HG02943 (cell line): Measurements from ENCODE around the gene UHMK1.

Experiments used
- ATAC-seq: cut with Tn5 transposase; IDR thresholded peaks from one replicate; pipeline ENCODE4 v1.9.1; 2021; ENCODE audit warnings: mild to moderate bottlenecking, low read depth, moderate library complexity; ENCODE audit not compliant: unreplicated experiment

Gene UHMK1

GRCh38 chr1:162527314-162527713 lies 29.7 kb downstream of the UHMK1 start:
- no peak for ATAC-seq

- peak; percentile 86 for ATAC-seq
These were observed 32.8 kb downstream of the UHMK1 start for GRCh38 chr1:162530307-162530987.

GRCh38 chr1:162530988-162531319 lies 33.3 kb downstream of the UHMK1 start:
- ATAC-seq, result no peak

DNA sequence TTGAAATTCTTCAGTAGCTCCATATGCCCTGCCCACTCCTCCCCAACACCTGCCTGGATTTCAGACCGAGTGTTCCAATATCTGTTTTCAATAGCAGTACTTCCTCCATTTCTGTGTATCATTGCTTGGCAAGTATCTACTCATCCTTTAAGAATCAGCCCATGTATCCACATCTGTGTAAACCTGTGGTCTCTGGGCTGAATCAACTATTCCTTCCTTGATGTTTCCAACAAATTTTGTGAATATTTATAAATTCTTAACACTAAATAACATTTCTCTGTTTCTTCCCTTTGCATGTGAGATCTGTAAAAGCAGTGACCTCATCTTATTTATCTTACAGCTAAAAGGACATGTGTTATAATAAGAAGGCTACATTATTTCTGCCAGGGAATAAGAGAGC lies 37.9 kb downstream of the UHMK1 start:
- ATAC-seq, result no peak

DNA sequence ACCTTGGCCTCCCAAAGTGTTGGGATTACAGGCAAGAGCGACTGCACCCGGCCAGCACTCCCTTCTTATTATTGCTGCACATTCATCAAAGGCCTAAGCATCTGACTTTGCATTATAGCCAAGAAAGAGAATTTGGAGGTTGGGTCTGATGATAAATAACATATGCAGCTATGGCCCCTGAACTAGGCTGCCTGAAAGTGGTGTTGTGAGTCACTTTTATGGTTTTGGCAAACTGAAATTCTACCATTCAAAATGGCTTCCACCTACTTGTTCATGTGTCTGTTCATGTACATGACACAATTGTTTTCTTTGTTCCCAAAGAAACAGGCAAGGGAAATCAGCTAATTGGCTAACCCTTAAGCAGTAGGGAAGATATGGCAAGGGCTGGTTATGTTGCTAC lies 38.9 kb downstream of the UHMK1 start:
- no peak for ATAC-seq

- no peak for ATAC-seq
These were observed 39.6 kb downstream of the UHMK1 start for GRCh38 chr1:162537216-162537615.

GRCh38 chr1:162538815-162539431 lies 41.3 kb downstream of the UHMK1 start:
- ATAC-seq, result no peak

GRCh38 chr1:162541619-162542141 lies 44.1 kb downstream of the UHMK1 start:
- no peak for ATAC-seq

GRCh38 chr1:162543228-162543627 lies 45.6 kb downstream of the UHMK1 start:
- no peak for ATAC-seq

DNA sequence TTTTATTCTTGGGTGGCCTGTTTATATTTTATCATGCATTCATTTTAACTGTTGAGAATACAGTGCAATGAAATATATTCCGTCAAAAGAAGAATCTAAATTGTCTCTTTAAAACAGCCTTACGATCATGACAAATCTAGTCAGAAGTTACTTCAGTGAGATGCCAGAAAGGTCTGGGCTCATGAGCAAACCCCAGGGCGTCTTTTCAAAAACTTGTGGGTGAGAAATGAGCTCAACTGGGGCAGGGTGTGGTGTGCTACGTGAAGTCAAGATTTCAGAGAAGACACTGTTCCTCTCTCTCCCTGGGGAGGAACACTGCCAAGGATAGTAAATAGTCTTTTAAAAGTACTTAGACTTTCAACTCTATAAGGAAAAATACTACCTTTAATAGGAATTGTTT lies 50.6 kb downstream of the UHMK1 start:
- no peak for ATAC-seq

DNA sequence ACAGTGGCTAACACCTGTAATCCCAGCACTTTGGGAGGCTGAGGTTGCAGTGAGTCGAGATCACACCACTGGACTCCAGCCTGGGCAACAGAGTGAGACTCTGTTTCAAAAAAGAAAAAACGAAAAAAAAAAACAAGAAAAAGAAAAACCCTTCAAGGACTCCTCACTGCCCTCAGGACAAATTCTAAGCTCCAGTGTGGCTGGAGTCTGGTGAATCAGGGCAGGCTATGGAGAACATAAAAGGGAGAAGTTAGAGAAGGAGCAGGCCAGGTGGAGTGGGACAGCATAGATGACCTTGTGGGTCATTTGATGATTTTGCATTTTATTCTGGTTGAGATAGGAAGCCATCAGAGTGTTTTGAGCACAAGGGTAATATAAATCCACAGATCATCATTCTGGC lies 51.4 kb downstream of the UHMK1 start:
- no peak for ATAC-seq

DNA sequence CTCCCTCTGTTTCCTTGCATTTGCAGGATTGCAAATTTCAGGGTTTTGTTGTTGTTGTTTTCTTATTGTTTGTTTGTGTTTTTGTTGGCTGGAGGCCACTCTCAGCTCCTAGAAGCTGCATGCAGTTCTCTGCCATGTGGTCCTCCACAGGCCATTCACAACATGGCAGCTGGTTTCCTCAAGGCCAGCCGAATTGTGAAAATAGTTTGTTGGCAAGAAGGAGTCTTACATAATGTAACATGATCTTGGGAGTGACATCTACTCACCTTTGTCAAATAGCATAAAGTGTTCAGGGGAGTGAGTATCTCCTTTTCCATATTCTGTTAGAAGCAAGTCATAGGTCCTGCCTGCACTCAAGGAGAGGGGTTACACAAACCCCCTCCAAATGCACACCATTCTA lies 53.3 kb downstream of the UHMK1 start:
- no peak for ATAC-seq

DNA sequence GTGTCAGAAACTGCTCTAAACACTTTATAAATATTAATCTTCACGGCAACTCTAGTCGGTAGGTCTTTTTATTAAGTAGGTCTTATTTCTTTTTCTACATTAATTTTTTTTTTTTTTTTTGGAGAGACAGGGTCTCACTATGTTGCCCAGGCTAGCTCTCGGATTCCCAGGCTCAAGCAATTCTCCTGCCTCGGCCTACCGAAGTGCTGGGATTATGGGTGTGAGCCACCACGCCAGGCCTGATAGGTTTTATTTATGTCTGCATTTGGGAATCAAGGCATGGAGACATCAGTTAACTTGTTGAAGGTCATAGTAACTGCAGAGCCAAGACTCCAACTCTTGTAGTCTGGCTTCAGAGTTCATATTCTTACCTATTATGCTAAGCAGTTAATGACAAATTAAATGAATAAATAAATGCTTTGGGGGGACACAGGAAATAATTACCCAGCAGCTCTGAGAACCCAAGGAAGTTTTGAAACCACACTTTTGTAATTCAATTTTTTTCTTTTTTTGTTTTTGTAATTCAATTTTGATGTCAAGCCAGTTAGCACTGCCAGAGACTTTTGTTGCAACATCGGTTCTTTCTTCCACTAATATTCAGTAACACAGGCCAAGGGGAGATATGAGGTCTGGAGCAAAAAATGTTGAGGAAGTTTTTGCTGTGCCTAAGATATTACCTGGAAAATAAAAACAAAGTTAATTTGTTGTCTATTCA lies 54.5 kb downstream of the UHMK1 start:
- no peak for ATAC-seq

GRCh38 chr1:162552684-162553252 lies 55.1 kb downstream of the UHMK1 start:
- ATAC-seq, result no peak

DNA sequence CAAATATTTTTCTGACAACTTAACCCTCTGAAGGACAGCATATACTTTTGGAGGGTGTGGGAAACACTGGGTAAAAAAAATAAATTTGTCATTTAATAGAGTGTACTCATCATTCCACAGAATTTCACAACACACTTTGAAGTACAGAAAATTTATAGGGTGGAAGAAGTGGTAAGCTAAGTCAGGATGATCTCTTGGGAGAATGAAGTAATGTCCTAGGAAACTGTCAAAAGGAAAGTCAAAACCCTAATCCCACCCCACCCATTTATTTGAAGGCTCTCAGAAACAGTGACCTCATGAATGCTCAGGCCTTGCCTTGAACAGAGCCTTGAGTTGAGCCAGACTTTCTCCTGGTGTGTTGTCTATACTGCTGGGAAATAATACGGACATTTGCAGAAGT lies 56.6 kb downstream of the UHMK1 start:
- ATAC-seq, result no peak

DNA sequence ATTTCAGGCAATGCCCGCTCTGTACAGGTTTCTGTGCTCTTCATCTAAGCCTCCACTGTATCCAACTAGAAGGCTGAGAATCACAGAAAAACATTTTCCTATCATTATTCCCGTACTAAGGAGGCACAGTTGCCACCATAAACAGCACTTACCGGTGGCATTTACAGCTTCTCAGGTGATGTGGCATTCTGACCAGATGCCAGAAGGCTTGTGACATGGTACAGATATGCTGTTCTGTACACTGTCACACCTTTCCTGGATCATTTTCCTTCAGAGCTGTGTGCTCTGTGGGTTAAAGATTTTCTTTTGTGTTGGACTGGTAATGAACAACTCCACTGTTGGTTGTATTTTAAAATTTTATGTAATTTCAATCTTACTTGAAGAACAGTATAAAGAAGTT lies 59.9 kb downstream of the UHMK1 start:
- ATAC-seq, result no peak

DNA sequence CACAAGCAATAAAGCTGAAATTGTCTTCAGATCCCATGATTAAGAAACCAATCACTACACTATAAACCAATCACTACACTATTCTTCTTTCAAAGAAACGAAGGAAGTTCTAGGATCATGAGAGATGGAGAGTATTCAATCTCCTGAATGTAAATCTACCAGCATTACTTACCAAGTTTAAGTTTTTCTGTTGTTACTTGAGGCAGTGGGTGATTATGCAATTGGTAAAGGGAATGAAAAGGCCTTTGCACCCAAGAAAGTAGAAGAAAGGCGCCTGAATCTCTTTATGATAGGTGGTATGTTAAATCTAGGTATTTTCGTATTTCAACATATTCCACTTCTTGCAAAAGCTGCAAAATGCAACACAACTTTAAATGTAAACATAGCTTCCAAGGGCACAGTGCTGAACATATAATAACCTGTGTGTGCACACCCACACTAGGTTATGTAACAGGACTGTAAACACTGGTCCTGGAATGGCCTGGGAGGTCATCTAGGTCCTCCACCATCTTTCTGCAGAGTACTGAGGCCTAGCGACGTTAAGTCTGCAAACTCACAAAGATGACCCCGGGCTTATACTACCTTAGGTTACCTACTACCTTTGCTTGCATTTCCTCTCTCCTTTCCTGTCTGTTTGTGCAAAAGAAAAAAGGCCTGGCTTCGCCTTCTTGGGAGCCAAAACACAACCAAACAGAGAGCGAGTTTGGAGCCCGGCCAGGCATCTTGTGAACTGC lies 62.9 kb downstream of the UHMK1 start:
- no peak for ATAC-seq

- ATAC-seq, result peak; percentile 86
These were observed 63.5 kb downstream of the UHMK1 start for GRCh38 chr1:162561037-162561615.

GRCh38 chr1:162561616-162562469 lies 64.2 kb downstream of the UHMK1 start, which contains the start of gene UAP1:
TSS of gene UAP1 (plus strand) at chr1:162561722. CDS start at chr1:162566069, 4,347 bp downstream.
- ATAC-seq, result peak; percentile 32
